ENCODE data around the gene SUSD3. TPM values are rescaled to one million over a fixed set of nuclear protein-coding genes. Genes with fewer than 3 reads are reported as not detected.
A peak's percentile ranks its signal among the peaks of the same experiment; 100 is the strongest.

SUSD3 gene
- total RNA-seq, 1 donor from 2014 or later, result 9.1 TPM

DNA sequence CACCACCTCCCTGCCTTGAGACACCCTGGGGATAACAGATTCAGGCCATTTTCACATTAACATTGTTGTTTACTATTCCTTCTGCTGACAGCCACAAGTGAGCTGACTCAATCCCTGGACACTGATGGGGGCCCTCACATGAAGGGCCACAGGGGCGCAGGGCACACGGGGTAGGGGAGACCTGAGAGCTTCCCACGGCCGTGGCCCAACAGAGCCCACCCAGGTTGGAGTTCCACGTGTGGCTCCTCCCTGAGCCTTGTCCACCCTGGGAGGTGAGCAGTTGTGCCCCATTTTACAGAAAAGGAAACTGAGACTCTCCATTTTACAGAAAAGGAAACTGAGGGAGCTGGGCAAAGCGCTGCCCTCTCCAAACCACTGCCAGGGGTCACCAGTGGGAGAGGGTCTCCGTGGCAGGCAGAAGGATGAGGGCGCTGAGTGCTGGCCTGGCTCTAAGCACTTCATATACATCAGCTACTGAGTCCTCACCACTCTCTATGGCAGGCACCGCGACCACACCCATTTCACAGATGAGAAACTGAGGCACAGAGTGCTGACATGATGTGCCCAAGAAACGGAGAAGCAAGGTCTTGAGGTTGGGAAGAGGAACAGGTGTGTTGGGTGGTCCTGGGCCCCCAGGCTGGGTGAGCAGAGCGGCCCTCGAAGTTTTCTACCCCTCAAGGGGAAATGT, 73.2 kb downstream of the SUSD3 start:
- Mint-ChIP-seq H3K9me3 (no peaks in the 10 kb centered on the region), H3K4me3 (peak overlapping the region; percentile 53), H3K27ac (no peak overlapping the region), H3K4me1 (peaks cover 43% of the 10 kb centered on the region), H3K27me3 (no peaks in the 10 kb centered on the region), H3K36me3 (ENCODE audit: low read depth) (no peaks in the 10 kb centered on the region)
- ATAC-seq (ENCODE audit: low read depth), result no peak
- ChIA-PET POLR2A (no interaction called here), CTCF (no interaction called here)
- intact Hi-C loops (cut with micrococcal nuclease), result loop anchor here (10.0 kb wide), 2 partner anchors 323 to 433 kb away; partner anchors contain the start of genes FAM120A and FAM120AOS
- DNase-seq, result no peak
- TF ChIP-seq, protein P1, sequence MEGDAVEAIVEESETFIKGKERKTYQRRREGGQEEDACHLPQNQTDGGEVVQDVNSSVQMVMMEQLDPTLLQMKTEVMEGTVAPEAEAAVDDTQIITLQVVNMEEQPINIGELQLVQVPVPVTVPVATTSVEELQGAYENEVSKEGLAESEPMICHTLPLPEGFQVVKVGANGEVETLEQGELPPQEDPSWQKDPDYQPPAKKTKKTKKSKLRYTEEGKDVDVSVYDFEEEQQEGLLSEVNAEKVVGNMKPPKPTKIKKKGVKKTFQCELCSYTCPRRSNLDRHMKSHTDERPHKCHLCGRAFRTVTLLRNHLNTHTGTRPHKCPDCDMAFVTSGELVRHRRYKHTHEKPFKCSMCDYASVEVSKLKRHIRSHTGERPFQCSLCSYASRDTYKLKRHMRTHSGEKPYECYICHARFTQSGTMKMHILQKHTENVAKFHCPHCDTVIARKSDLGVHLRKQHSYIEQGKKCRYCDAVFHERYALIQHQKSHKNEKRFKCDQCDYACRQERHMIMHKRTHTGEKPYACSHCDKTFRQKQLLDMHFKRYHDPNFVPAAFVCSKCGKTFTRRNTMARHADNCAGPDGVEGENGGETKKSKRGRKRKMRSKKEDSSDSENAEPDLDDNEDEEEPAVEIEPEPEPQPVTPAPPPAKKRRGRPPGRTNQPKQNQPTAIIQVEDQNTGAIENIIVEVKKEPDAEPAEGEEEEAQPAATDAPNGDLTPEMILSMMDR (IDR thresholded peaks at IDR 0.05), result no peak

DNA sequence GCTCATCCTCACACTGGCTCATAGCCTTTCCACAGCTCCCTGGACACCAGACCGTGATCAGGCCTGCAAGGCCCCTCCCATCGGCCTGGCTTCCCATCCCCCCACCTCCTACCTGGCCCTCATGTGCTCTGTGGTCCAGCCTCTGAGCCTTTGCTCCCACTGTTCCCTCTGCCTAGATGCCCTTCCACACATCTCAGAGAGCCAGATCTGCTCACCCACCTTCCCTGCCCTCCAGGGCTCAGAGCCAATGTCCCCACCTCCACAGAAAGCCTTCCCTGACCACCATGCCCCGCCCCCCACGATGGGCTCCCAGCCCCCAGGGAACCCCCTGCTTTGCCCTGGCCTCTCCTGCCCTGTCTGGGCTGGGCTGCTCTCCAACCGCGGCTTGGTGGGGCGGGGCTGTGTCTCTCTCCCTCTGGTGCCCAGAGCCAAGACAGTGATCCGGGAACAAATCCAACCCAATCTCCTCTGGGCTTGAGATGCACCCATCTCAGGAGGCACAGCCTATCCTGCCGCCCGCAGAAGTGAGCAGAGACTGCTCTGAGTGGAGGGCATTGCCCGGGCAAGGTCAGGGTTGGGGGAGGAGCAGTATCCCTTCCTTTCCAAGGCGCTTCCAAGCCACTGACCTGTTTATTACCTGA, 73.9 kb downstream of the SUSD3 start:
- H3K4me1 Mint-ChIP-seq, result peaks cover 42% of the 10 kb centered on the region
- no peaks in the 10 kb centered on the region for H3K9me3 Mint-ChIP-seq
- peak overlapping the region; percentile 85 for H3K4me3 Mint-ChIP-seq
- ChIA-PET POLR2A (no interaction called here), CTCF (no interaction called here)
- intact Hi-C loops (cut with micrococcal nuclease), result loop anchor here (10.0 kb wide), 2 partner anchors 322 to 432 kb away; partner anchors contain the start of genes FAM120A and FAM120AOS
- no peak for ATAC-seq (ENCODE audit: low read depth)
- no peaks in the 10 kb centered on the region for H3K36me3 Mint-ChIP-seq (ENCODE audit: low read depth)
- no peak for DNase-seq
- no peak overlapping the region for H3K27ac Mint-ChIP-seq
- no peaks in the 10 kb centered on the region for H3K27me3 Mint-ChIP-seq
- TF ChIP-seq, protein P1 (IDR thresholded peaks at IDR 0.05), result no peak

DNA sequence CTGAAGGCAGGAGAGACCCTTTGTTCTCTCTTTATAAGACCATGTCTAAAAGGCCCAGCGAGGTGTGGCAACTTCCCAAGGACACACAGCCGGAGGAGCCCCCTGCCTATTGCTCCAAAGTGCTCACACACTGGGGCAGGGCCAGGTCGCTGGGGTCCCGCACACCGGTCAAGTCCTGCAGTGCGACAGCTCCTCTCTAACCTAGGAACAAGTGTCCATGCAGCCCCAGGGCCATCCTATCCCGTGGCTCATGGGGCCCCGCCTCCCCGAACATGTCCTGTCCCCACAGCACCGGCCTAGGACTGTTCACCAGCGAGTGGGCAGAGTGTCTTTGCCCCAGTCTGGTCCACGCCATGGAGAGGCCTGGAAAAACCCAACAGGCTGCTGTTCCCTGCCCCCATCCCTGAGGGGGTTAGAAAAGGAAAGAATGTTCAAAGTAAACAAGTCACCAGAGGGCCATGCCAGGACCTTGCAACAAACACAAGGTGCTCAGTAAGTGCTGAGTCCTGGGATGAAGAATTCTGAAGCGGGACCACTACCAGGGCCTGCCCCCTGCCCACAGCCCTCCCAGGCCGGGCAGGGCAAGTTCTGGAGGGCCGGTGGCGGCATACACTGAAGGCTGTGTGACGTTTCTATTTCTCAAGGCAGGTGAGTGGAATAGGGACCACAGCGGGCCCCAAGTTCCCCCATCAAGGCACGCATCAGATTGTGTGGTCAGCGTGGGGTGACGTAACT, 74.6 kb downstream of the SUSD3 start:
- intact Hi-C loops (cut with micrococcal nuclease), result loop anchor here (10.0 kb wide), 2 partner anchors 322 to 432 kb away; partner anchors contain the start of genes FAM120A and FAM120AOS

DNA sequence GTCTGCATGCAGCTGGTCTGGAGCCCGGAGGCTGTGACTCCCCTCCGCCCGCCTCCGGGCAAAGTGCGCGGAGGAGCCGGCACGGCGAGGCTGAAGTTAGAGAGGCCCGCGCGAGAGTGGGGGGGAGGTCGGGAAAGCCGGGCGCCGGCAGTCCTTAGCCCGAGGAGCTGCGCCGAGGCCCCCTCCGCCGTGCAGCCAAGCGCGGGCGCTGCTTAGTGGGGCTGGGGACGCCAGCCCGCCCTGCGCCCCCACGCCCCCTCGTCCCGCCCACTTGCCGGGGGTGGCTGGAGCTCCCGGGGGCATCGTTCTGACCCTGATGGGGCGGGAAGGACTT, 75.1 kb downstream of the SUSD3 start:
- Mint-ChIP-seq H3K27ac (peak overlapping the region; percentile 46), H3K27me3 (no peaks in the 10 kb centered on the region), H3K4me1 (peaks cover 47% of the 10 kb centered on the region), H3K9me3 (peaks cover 3% of the 10 kb centered on the region), H3K36me3 (ENCODE audit: low read depth) (no peaks in the 10 kb centered on the region), H3K4me3 (peak overlapping the region; percentile 85)
- ChIA-PET CTCF (interaction anchor here (1.5 kb wide), 1 partner anchor 14 kb away, joined by 4 read pairs; no protein-coding TSS in a partner anchor), POLR2A (interaction anchor here (0.5 to 2.6 kb wide), 12 partner anchors 10 to 433 kb away, joined by 3 to 15 read pairs (median 4); partner anchors contain the start of genes CARD19 and FAM120AOS)
- ATAC-seq (ENCODE audit: low read depth) (peak; percentile 8), DNase-seq (peak; percentile 42)
- intact Hi-C loops (cut with micrococcal nuclease), result loop anchor here (1.0 to 10.0 kb wide), 6 partner anchors 13 to 431 kb away; partner anchors contain the start of genes CARD19, FAM120A, FAM120AOS and SUSD3
- TF ChIP-seq, protein P1 (IDR thresholded peaks at IDR 0.05), result no peak

More for the DNA sequence above, 74.6 kb downstream of the SUSD3 start:
- Mint-ChIP-seq H3K4me1 (peaks cover 43% of the 10 kb centered on the region), H3K4me3 (peak overlapping the region; percentile 85), H3K27me3 (no peaks in the 10 kb centered on the region), H3K9me3 (no peaks in the 10 kb centered on the region), H3K27ac (peak overlapping the region; percentile 46), H3K36me3 (ENCODE audit: low read depth) (no peaks in the 10 kb centered on the region)
- ATAC-seq (ENCODE audit: low read depth), result no peak
- ChIA-PET CTCF (interaction anchor here (1.5 kb wide), 1 partner anchor 13 kb away, joined by 4 read pairs; no protein-coding TSS in a partner anchor), POLR2A (interaction anchor here (0.5 to 2.6 kb wide), 7 partner anchors 11 to 433 kb away, joined by 3 to 15 read pairs (median 6); no protein-coding TSS in a partner anchor)
- no peak for DNase-seq
- TF ChIP-seq, protein P1 (IDR thresholded peaks at IDR 0.05), result no peak

Measured in activated B cell treated with CpG ODN at 0.5 μM for 24 hours (primary cell).